ENCODE data around the gene CLN5. TPM values are rescaled to one million over a fixed set of nuclear protein-coding genes. Genes with fewer than 3 reads are reported as not detected.

The CLN5 gene
- polyA plus RNA-seq, 1 donor (not counting 4 experiments of a cell fraction or from before 2014, with no cell fraction given) = 32.4 TPM

DNA sequence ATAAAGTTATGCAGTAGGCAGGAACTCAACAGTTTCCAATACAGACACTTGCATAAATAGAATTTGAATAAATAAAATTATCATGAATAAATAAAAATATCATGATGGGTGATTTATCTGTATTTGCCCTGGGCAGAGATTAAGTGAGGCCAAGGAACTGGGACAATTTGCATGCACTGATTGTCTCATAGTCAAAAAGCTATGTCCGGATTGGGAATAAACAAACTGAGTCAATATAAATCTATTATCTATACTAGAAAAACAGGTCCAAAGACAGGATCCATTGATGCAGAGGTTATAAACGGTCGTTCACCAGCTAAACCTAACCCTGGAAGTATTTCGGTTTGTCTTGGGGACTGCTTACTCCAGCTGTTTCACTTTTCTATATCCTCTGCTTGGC lies 61.3 kb downstream of the CLN5 start:
- Histone ChIP-seq H3K4me3 (ENCODE audit: control insufficient read depth in 2 of 3, extremely low read depth in 1 of 3, insufficient read depth in 2 of 3, low read depth in 1 of 3, low read length in 3 of 3) (no peak overlapping the region), H3K4me1 (ENCODE audit: control insufficient read depth, extremely low read depth, insufficient read depth, low read length) (no peaks in the 10 kb centered on the region)
- dilution Hi-C loops (cut with MboI; ENCODE audit: extremely low pct_ligation_motif_present, low sequenced_read_pairs) = no loop called here

More for the DNA sequence above, 61.3 kb downstream of the CLN5 start:
- H3K4me2 ChIP-seq (ENCODE audit: control insufficient read depth, extremely low read depth, insufficient read depth, low read depth, low read length) = no peak overlapping the region
- no peak overlapping the region for H2AFZ ChIP-seq (ENCODE audit: control insufficient read depth, low read length)
- no peak for DNase-seq (ENCODE audit: low read depth, low spot score)
- no peaks in the 10 kb centered on the region for H3K9me3 ChIP-seq (ENCODE audit: control insufficient read depth, low read depth, low read length)
- no peaks in the 10 kb centered on the region for H3K27me3 ChIP-seq (ENCODE audit: control insufficient read depth, extremely low read depth, insufficient read depth, low read length)
- no peak overlapping the region for H3K9ac ChIP-seq (ENCODE audit: control insufficient read depth, extremely low read depth, insufficient read depth, low read length)
- TF ChIP-seq EZH2 (IDR thresholded peaks at IDR 0.05; ENCODE audit: low read length) = no peak
- TF ChIP-seq, protein P1, sequence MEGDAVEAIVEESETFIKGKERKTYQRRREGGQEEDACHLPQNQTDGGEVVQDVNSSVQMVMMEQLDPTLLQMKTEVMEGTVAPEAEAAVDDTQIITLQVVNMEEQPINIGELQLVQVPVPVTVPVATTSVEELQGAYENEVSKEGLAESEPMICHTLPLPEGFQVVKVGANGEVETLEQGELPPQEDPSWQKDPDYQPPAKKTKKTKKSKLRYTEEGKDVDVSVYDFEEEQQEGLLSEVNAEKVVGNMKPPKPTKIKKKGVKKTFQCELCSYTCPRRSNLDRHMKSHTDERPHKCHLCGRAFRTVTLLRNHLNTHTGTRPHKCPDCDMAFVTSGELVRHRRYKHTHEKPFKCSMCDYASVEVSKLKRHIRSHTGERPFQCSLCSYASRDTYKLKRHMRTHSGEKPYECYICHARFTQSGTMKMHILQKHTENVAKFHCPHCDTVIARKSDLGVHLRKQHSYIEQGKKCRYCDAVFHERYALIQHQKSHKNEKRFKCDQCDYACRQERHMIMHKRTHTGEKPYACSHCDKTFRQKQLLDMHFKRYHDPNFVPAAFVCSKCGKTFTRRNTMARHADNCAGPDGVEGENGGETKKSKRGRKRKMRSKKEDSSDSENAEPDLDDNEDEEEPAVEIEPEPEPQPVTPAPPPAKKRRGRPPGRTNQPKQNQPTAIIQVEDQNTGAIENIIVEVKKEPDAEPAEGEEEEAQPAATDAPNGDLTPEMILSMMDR (optimal IDR thresholded peaks at IDR 0.05 in 1 of 3, IDR thresholded peaks at IDR 0.05 in 1 of 3, conservative IDR thresholded peaks at IDR 0.05 in 1 of 3; ENCODE audit: extremely low read depth in 1 of 3, insufficient read depth in 2 of 3, low read length in 3 of 3) = no peak
- FAIRE-seq = no peak
- H3K9me1 ChIP-seq (ENCODE audit: control insufficient read depth, extremely low read depth, insufficient read depth, low read length) = no peaks in the 10 kb centered on the region
- H4K20me1 ChIP-seq (ENCODE audit: control insufficient read depth, extremely low read depth, insufficient read depth, low read length) = no peaks in the 10 kb centered on the region
- H3K27ac ChIP-seq (ENCODE audit: control insufficient read depth, insufficient read depth, low read length) = no peak overlapping the region
- H3K36me3 ChIP-seq (ENCODE audit: control insufficient read depth in 2 of 2, extremely low read depth in 1 of 2, insufficient read depth in 2 of 2, low read length in 2 of 2) = peaks cover 4 to 14% of the 10 kb centered on the region in 2 experiments
- H3K79me2 ChIP-seq (ENCODE audit: control insufficient read depth, insufficient read depth, low read length) = no peaks in the 10 kb centered on the region

Other genes with a start within 250 kb of the CLN5 start
- 8.9 to 18.9 TPM (median 18.2 TPM) in 3 replicates for gene KCTD12, start 105.7 kb upstream of the CLN5 start, polyA plus RNA-seq
- not detected in 3 replicates for gene ACOD1, start 43.6 kb upstream of the CLN5 start, polyA plus RNA-seq
- gene FBXL3, start 35.1 kb downstream of the CLN5 start, polyA plus RNA-seq = 15.7 to 25.4 TPM (median 18.3 TPM) in 3 replicates

Measured in keratinocyte (primary cell).